ENCODE data around the gene SLC8A1. TPM values are rescaled to one million over a fixed set of nuclear protein-coding genes. Genes with fewer than 3 reads are reported as not detected.

SLC8A1 gene
- polyA plus RNA-seq, 4 donors = 65.2 to 77.2 (median 68.5) TPM

- no peak for DNase-seq (ENCODE audit: low read depth in 4 of 4, low spot score in 2 of 4)
Measured at GRCh38 chr2:40363231-40363630, 88.7 kb downstream of the SLC8A1 start.

- DNase-seq (ENCODE audit: low read depth in 4 of 4, low spot score in 2 of 4) = no peak
Measured at GRCh38 chr2:40361478-40361877, 90.4 kb downstream of the SLC8A1 start.

- DNase-seq (ENCODE audit: low read depth in 4 of 4, low spot score in 2 of 4) = no peak
Measured at GRCh38 chr2:40360652-40361051, 91.2 kb downstream of the SLC8A1 start.

- no peak for DNase-seq (ENCODE audit: low read depth in 4 of 4, low spot score in 2 of 4)
Measured at GRCh38 chr2:40359811-40360210, 92.1 kb downstream of the SLC8A1 start.

DNA sequence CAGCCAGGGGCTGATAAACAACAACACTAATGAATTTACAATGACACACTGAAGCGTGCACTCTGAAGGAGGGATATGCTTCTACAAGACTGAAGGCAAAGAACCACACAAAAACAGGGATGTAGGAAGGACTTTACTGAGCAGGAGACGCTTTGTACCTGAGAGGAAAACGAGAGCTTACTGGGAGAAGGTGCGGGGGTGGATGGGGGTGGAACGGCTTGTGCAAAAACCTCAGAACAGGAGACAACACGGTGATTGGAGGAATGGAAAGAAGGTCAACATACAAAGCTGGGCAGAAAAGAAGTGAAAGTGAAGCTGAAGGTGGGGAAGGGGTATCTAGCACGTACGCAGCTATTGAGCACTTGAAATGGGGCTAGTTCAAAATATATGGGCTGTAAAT, 93.1 kb downstream of the SLC8A1 start:
- DNase-seq (ENCODE audit: low read depth in 4 of 4, low spot score in 2 of 4) = no peak

- DNase-seq (ENCODE audit: low read depth in 4 of 4, low spot score in 2 of 4) = no peak
Measured at GRCh38 chr2:40357667-40358066, 94.2 kb downstream of the SLC8A1 start.

DNA sequence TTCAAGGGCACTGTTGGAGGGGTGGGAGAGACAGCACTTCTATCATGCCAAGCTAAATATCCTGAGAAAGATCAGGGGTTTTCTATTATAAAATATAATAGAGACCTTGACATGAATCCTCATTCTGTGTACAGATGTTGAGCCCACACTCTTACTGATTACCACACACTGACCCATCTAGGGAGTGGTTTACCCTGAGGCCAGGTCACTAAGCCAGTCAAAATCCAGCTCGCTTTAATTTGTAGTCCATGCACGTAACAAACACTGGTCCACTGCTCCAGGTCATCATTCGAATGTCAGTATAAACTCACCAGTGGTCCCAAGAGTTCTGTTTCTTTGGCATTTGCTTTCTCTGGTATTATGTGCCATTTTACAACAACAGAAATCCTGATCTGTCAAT, 96.4 kb downstream of the SLC8A1 start:
- no peak for DNase-seq (ENCODE audit: low read depth in 4 of 4, low spot score in 2 of 4)

GRCh38 chr2:40353231-40353630, 98.7 kb downstream of the SLC8A1 start:
- no peak for DNase-seq (ENCODE audit: low read depth in 4 of 4, low spot score in 2 of 4)

- DNase-seq (ENCODE audit: low read depth in 4 of 4, low spot score in 2 of 4) = no peak
Measured at GRCh38 chr2:40352703-40353099, 99.2 kb downstream of the SLC8A1 start.

DNA sequence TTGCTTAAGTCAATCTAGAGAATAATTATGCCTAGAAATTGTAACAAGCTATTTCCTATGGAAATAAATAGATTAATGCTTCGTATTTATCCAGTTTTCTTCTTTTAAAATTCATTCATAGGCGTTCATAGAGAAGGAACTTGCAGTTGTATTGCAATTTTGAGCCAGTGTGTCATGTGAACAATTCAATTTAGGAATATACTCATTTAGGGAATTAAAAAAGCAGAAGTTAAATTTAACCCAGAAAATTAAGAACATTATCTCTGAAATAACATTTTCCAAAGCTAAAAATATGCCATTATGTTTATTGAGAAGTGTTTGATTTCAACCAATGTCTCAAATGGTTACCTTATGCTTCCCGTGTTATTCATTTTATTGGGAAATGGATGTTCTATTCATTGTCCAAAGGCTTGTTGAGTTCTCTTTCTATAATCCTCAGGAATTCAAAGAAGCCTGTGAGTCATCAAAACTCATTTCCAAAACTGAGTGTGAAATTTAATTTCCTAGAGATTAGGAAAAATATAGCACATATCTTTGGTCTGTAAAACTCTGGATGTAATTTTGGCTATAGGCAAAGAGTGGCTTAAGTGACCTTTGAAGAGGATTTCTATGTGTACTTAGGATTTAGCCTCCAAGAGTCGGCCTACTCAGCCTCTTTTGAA, 99.7 kb downstream of the SLC8A1 start:
- DNase-seq (ENCODE audit: low read depth in 4 of 4, low spot score in 2 of 4) = no peak

DNA sequence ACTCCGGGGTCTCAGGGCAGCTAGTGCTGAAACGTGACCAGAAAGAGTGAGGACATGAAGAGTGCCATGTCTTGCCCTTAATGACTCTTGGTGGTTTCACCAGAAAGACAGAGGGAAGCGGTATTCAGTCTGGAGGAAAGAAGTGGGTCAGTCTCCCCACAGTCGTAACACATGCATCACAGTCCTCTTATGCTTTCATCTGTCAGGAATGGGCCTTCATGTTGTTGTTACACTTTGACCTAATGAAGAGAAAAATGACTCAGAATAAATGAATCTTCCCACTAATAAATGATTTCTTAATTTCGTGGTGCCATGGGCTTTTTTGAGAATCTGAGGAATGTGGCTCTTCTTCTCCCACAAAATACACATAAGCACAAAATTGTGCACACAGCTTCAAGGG, 103.2 kb downstream of the SLC8A1 start:
- DNase-seq (ENCODE audit: low read depth in 4 of 4, low spot score in 2 of 4) = no peak

DNA sequence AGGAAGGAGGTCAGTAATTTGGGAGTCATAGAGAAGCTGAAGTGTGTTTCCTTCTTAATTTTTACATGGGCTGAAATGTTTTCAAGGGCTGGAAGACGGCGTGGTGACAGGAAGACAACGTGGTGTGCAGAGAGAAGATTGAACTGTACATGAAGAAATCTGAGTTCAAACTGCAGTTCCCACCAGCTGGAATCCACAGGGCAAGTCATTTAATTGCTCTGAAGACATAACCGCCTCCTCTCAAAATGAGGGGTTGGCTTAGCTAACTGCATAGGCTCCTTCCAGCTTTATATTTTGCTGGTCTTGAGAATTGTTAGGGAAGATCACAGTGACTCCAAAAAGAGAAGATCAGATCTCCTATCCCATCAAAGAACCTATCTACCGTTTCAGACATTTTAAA, 103.9 kb downstream of the SLC8A1 start:
- DNase-seq (ENCODE audit: low read depth in 4 of 4, low spot score in 2 of 4) = no peak

DNA sequence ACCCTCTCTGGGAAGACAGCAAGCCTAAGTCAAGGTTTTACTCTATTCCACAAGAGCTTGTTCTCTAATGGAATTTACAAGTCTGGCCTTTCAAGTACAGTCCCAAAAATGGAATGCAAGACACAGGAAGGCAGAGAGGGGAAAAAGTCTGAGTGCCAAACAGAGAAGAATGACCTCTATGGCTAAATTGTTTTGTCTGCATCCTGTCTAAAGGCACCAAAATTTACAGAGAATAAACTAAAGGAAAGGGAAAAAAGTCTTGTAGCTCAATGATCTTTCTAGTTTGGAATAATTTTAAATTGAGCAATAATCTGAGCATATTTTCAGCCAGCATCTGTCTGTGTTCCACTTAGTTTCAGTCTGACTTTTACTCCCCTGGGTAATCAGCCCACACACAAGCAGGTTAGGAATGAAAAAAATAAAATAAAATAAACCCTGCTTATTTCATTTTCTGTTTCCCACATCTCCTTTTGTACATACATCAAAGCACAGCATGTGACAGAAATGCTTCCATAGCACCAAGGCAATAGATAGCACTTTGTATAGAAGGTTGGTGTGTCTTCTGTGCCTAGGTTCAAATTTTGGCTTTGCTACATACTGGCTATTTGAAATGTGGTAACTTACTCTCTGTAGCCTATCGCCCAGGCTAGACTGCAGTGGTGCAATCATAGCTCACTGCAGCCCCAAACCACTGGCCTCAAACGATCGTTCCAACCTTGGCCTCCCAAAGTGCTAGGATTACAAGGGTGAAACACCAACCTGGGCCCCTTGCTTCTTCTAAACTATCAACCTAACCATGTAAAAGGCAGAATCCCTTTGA, 105.1 kb downstream of the SLC8A1 start:
- DNase-seq (ENCODE audit: low read depth in 4 of 4, low spot score in 2 of 4) = no peak

DNA sequence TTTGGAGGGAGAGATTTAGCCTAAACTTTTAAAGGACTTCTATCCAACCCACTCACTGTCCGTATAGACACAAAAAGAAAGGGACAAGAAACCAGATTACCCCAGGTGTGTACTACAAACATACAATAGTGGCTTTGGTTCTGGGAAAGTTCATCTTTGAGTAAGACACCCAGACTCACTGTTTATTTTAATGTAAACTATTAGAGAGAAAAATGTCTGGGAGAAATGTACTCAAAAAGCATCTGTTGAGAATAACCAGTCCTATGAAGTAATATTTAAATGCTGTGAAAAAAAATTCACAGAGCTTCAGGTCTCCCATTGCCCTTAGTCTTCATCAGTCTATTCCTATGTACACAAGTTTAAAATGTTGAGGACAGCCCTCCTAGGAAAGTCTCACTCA, 107.5 kb downstream of the SLC8A1 start:
- no peak for DNase-seq (ENCODE audit: low read depth in 4 of 4, low spot score in 2 of 4)

GRCh38 chr2:40343902-40344301, 108.0 kb downstream of the SLC8A1 start:
- DNase-seq (ENCODE audit: low read depth in 4 of 4, low spot score in 2 of 4) = no peak

GRCh38 chr2:40341198-40341597, 110.7 kb downstream of the SLC8A1 start:
- no peak for DNase-seq (ENCODE audit: low read depth in 4 of 4, low spot score in 2 of 4)

DNA sequence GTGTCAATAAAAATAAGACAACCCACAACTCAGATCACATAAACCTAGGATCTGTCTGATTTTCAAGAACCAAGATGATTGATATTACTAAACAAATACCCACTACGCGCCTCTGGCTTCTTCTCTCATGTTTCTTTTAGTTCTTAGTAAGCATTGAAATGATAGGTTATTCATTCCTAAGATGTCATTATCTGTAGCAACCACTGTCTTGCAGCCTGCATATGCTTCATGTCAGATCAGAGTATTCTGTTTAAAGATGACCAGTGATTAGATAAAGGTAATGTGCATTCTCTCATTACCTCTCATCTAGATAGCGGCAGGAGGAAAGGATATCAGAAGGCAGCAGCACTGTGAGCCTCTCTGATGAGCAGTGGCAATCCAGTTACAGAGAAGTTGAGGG, 112.9 kb downstream of the SLC8A1 start:
- no peak for DNase-seq (ENCODE audit: low read depth in 4 of 4, low spot score in 2 of 4)

DNA sequence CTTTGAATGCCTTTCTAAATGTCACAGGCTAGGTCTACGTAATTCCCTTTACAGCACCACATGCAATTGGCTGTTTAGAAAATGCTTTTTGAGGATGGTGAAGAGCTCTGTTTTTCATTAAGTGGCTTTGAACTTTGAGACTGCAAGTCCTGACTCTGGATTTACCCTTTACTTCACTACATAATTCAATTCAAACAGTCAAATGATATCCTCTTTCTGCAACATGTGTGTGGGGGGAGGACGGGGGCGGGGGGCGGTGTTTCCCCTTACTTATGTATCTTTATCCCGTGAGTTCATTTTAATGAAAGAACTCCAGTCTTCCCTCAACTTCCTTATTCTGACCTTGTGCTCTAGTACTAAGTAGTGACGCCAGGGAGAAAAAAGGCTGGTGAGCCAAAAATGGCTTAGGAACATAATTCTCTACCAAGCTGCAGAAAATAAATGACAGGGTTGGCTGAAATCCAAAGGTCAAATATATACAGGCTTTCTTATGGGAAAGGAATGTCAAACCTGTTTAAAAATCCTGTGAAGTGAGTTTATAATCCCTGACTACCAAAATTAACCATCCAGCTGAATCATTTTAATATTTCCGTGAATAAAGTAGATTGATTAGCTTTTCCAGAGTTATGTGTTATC, 119.6 kb downstream of the SLC8A1 start:
- peak in 2 of 4 donors; percentile 70 to 86 for DNase-seq (ENCODE audit: low read depth in 4 of 4, low spot score in 2 of 4)

- DNase-seq (ENCODE audit: low read depth in 4 of 4, low spot score in 2 of 4) = no peak
Measured at GRCh38 chr2:40330096-40330495, 121.8 kb downstream of the SLC8A1 start.

DNA sequence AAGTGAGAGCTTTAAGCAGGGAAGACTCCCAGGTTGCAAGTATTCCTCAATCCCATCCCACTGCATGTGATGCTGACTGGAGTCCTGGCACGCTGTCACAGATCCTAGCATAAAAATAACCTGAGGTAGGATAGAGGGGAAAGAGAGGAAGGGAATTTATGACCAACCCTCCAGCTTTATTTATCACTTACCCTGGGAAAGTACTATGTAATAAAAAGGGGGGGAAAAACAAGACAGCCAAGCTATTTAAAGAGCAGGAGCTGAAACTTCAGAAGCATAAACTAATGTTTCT, 122.2 kb downstream of the SLC8A1 start:
- no peak for DNase-seq (ENCODE audit: low read depth in 4 of 4, low spot score in 2 of 4)

DNA sequence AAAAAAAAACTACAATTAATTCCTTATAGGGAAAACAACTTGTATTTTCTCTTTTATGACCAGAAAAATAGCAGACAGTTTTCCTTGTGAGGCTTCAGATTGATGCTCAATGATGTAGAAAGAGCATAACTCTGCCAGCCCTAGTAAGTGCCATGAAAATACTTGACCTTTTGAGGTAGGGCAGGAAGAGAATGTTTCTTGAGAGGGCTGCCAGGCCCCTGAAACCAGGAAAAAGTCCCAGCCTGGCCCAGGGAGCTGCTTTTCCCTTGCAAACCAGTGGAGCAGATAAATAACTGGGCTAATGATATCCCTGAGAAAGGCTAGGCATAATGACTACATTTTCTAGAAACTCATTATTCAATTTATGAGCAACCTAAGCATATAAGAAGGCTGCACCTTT, 126.8 kb downstream of the SLC8A1 start:
- DNase-seq (ENCODE audit: low read depth in 4 of 4, low spot score in 2 of 4) = no peak

GRCh38 chr2:40324656-40325055, 127.2 kb downstream of the SLC8A1 start:
- DNase-seq (ENCODE audit: low read depth in 4 of 4, low spot score in 2 of 4) = no peak

Data from left renal cortex interstitium (tissue), 4 donors.